ENCODE measurements around the gene CPT1C. TPM values are rescaled to one million over a fixed set of nuclear protein-coding genes. Genes with fewer than 3 reads are reported as not detected.

CPT1C gene
- total and polyA plus RNA-seq, 9 donors, result 5.4 to 16.0 (median 11.1) TPM

GRCh38 chr19:49700563-49700962 lies 9.6 kb downstream of the CPT1C start:
- no peak for DNase-seq
- 76% methylated on average over 7 of the region's 11 CpGs for WGBS (ENCODE audit: insufficient coverage)

GRCh38 chr19:49701271-49701786 lies 10.4 kb downstream of the CPT1C start:
- Histone ChIP-seq H3K4me3 (ENCODE audit: low read length) (no peak overlapping the region), H3K4me1 (ENCODE audit: control insufficient read depth, insufficient read depth, low read length) (no peaks in the 10 kb centered on the region), H3K9me3 (replicated peaks; ENCODE audit: control insufficient read depth, low read depth, low read length) (no peaks in the 10 kb centered on the region), H3K36me3 (ENCODE audit: control insufficient read depth, insufficient read depth, low read length) (no peaks in the 10 kb centered on the region), H3K27ac (ENCODE audit: low read length) (no peak overlapping the region), H3K27me3 (ENCODE audit: control insufficient read depth, insufficient read depth, low read length) (no peaks in the 10 kb centered on the region)
- 46% methylated on average over 33 of the region's 40 CpGs for whole genome bisulfite sequencing (ENCODE audit: insufficient coverage)
- DNase-seq, result no peak

More at GRCh38 chr19:49700563-49700962, 9.6 kb downstream of the CPT1C start:
- Histone ChIP-seq H3K27ac (ENCODE audit: low read length) (no peak overlapping the region), H3K36me3 (ENCODE audit: control insufficient read depth, insufficient read depth, low read length) (no peaks in the 10 kb centered on the region), H3K4me3 (ENCODE audit: low read length) (no peak overlapping the region), H3K27me3 (ENCODE audit: control insufficient read depth, insufficient read depth, low read length) (no peaks in the 10 kb centered on the region), H3K4me1 (ENCODE audit: control insufficient read depth, insufficient read depth, low read length) (no peaks in the 10 kb centered on the region), H3K9me3 (replicated peaks; ENCODE audit: control insufficient read depth, low read depth, low read length) (no peaks in the 10 kb centered on the region)

- H3K4me1 ChIP-seq (ENCODE audit: control insufficient read depth, insufficient read depth, low read length), result no peaks in the 10 kb centered on the region
- peaks cover 4% of the 10 kb centered on the region for H3K36me3 ChIP-seq (ENCODE audit: control insufficient read depth, insufficient read depth, low read length)
- no peak overlapping the region for H3K27ac ChIP-seq (ENCODE audit: low read length)
- no peak overlapping the region for H3K4me3 ChIP-seq (ENCODE audit: low read length)
- 91% methylated on average over 11 of the region's 22 CpGs for WGBS (ENCODE audit: insufficient coverage)
- no peaks in the 10 kb centered on the region for H3K27me3 ChIP-seq (ENCODE audit: control insufficient read depth, insufficient read depth, low read length)
- no peak for DNase-seq
- no peaks in the 10 kb centered on the region for H3K9me3 ChIP-seq (replicated peaks; ENCODE audit: control insufficient read depth, low read depth, low read length)
Observed at GRCh38 chr19:49704888-49705642, 14.1 kb downstream of the CPT1C start.

- Histone ChIP-seq H3K36me3 (ENCODE audit: control insufficient read depth, insufficient read depth, low read length) (peaks cover 7% of the 10 kb centered on the region), H3K27me3 (ENCODE audit: control insufficient read depth, insufficient read depth, low read length) (no peaks in the 10 kb centered on the region), H3K9me3 (replicated peaks; ENCODE audit: control insufficient read depth, low read depth, low read length) (no peaks in the 10 kb centered on the region), H3K4me1 (ENCODE audit: control insufficient read depth, insufficient read depth, low read length) (no peaks in the 10 kb centered on the region), H3K4me3 (ENCODE audit: low read length) (no peak overlapping the region), H3K27ac (ENCODE audit: low read length) (no peak overlapping the region)
- DNase-seq, result no peak
- 87% methylated on average over 16 of the region's 16 CpGs for WGBS (ENCODE audit: insufficient coverage)
Observed at GRCh38 chr19:49705919-49706318, 15.0 kb downstream of the CPT1C start.

- no peak overlapping the region for H3K4me3 ChIP-seq (ENCODE audit: low read length)
- peaks cover 7% of the 10 kb centered on the region for H3K36me3 ChIP-seq (ENCODE audit: control insufficient read depth, insufficient read depth, low read length)
- no peak for DNase-seq
- WGBS (ENCODE audit: insufficient coverage), result 91% methylated on average over 16 of the region's 20 CpGs
- H3K4me1 ChIP-seq (ENCODE audit: control insufficient read depth, insufficient read depth, low read length), result peaks cover 12% of the 10 kb centered on the region
- H3K27me3 ChIP-seq (ENCODE audit: control insufficient read depth, insufficient read depth, low read length), result no peaks in the 10 kb centered on the region
- no peak overlapping the region for H3K27ac ChIP-seq (ENCODE audit: low read length)
- H3K9me3 ChIP-seq (replicated peaks; ENCODE audit: control insufficient read depth, low read depth, low read length), result no peaks in the 10 kb centered on the region
Observed at GRCh38 chr19:49710372-49710951, 19.5 kb downstream of the CPT1C start.

GRCh38 chr19:49712397-49712859 lies 21.5 kb downstream of the CPT1C start:
- peak; percentile 45 for DNase-seq

GRCh38 chr19:49713236-49713845 lies 22.4 kb downstream of the CPT1C start:
- Histone ChIP-seq H3K27ac (ENCODE audit: low read length) (peak overlapping the region; percentile 1), H3K4me1 (ENCODE audit: control insufficient read depth, insufficient read depth, low read length) (peaks cover 14% of the 10 kb centered on the region), H3K9me3 (replicated peaks; ENCODE audit: control insufficient read depth, low read depth, low read length) (no peaks in the 10 kb centered on the region), H3K36me3 (ENCODE audit: control insufficient read depth, insufficient read depth, low read length) (peaks cover 5% of the 10 kb centered on the region), H3K27me3 (ENCODE audit: control insufficient read depth, insufficient read depth, low read length) (no peaks in the 10 kb centered on the region), H3K4me3 (ENCODE audit: low read length) (no peak overlapping the region)
- peak; percentile 30 for DNase-seq
- WGBS (ENCODE audit: insufficient coverage), result 49% methylated on average over 7 of the region's 8 CpGs

More at GRCh38 chr19:49712397-49712859, 21.5 kb downstream of the CPT1C start:
- H3K27me3 ChIP-seq (ENCODE audit: control insufficient read depth, insufficient read depth, low read length), result no peaks in the 10 kb centered on the region
- H3K27ac ChIP-seq (ENCODE audit: low read length), result no peak overlapping the region
- peaks cover 14% of the 10 kb centered on the region for H3K4me1 ChIP-seq (ENCODE audit: control insufficient read depth, insufficient read depth, low read length)
- no peak overlapping the region for H3K4me3 ChIP-seq (ENCODE audit: low read length)
- peaks cover 5% of the 10 kb centered on the region for H3K36me3 ChIP-seq (ENCODE audit: control insufficient read depth, insufficient read depth, low read length)
- H3K9me3 ChIP-seq (replicated peaks; ENCODE audit: control insufficient read depth, low read depth, low read length), result no peaks in the 10 kb centered on the region
- WGBS (ENCODE audit: insufficient coverage), result 53% methylated on average over 18 of the region's 20 CpGs

GRCh38 chr19:49716154-49716553 lies 25.2 kb downstream of the CPT1C start:
- H3K27ac ChIP-seq (ENCODE audit: low read length), result no peak overlapping the region
- 71% methylated on average over 1 of the region's 3 CpGs for WGBS (ENCODE audit: insufficient coverage)
- no peaks in the 10 kb centered on the region for H3K27me3 ChIP-seq (ENCODE audit: control insufficient read depth, insufficient read depth, low read length)
- no peak for DNase-seq
- H3K9me3 ChIP-seq (replicated peaks; ENCODE audit: control insufficient read depth, low read depth, low read length), result no peaks in the 10 kb centered on the region
- H3K4me1 ChIP-seq (ENCODE audit: control insufficient read depth, insufficient read depth, low read length), result peaks cover 14% of the 10 kb centered on the region
- no peak overlapping the region for H3K4me3 ChIP-seq (ENCODE audit: low read length)
- no peaks in the 10 kb centered on the region for H3K36me3 ChIP-seq (ENCODE audit: control insufficient read depth, insufficient read depth, low read length)

- Histone ChIP-seq H3K4me3 (ENCODE audit: low read length) (no peak overlapping the region), H3K27me3 (ENCODE audit: control insufficient read depth, insufficient read depth, low read length) (no peaks in the 10 kb centered on the region), H3K4me1 (ENCODE audit: control insufficient read depth, insufficient read depth, low read length) (peaks cover 5% of the 10 kb centered on the region), H3K27ac (ENCODE audit: low read length) (no peak overlapping the region), H3K36me3 (ENCODE audit: control insufficient read depth, insufficient read depth, low read length) (peaks cover 3% of the 10 kb centered on the region), H3K9me3 (replicated peaks; ENCODE audit: control insufficient read depth, low read depth, low read length) (no peaks in the 10 kb centered on the region)
- WGBS (ENCODE audit: insufficient coverage), result 78% methylated on average over 6 of the region's 8 CpGs
- DNase-seq, result peak; percentile 61
Observed at GRCh38 chr19:49718511-49718910, 27.6 kb downstream of the CPT1C start.

GRCh38 chr19:49718991-49719390 lies 28.1 kb downstream of the CPT1C start:
- 62% methylated on average over 2 of the region's 6 CpGs for WGBS (ENCODE audit: insufficient coverage)

More at GRCh38 chr19:49718991-49719390, 28.1 kb downstream of the CPT1C start:
- DNase-seq, result no peak
- Histone ChIP-seq H3K4me1 (ENCODE audit: control insufficient read depth, insufficient read depth, low read length) (peaks cover 2% of the 10 kb centered on the region), H3K27me3 (ENCODE audit: control insufficient read depth, insufficient read depth, low read length) (no peaks in the 10 kb centered on the region), H3K4me3 (ENCODE audit: low read length) (no peak overlapping the region), H3K27ac (ENCODE audit: low read length) (no peak overlapping the region), H3K36me3 (ENCODE audit: control insufficient read depth, insufficient read depth, low read length) (peaks cover 3% of the 10 kb centered on the region), H3K9me3 (replicated peaks; ENCODE audit: control insufficient read depth, low read depth, low read length) (no peaks in the 10 kb centered on the region)
